Left renal cortex interstitium (tissue), 4 donors: ENCODE measurements around the gene PGM2L1. TPM values are rescaled to one million over a fixed set of nuclear protein-coding genes. Genes with fewer than 3 reads are reported as not detected.
"Not testable (repeated sequence)": the region's sequence is repeated elsewhere in the genome, so short reads cannot be mapped to it uniquely, and the experiment has no call there.

Experiments
- DNase-seq, 4 donors: peaks; one replicate each; pipeline ENCODE4 v3.0.0-alpha.2; 2013; ENCODE audit warnings: low read depth in 4 of 4, low spot score in 2 of 4, missing footprints in 1 of 4
- polyA plus RNA-seq, 4 donors: library from polyadenylated mRNA; unstranded; fragments of 120-200 nt; gene quantifications; one replicate each; pipeline ENCODE4 v1.2.1, GENCODE V29; 2013; ENCODE audit not compliant: insufficient read length in 4 of 4

PGM2L1 gene
- 1 to 10 TPM; 2.8 to 5.1 (median 3.5) TPM for polyA plus RNA-seq

GRCh38 chr11:74398244-74399159 is at the start of gene PGM2L1:
TSS of gene PGM2L1 (minus strand) at chr11:74398433. CDS start at chr11:74398161, 272 bp downstream.
- DNase-seq = peak; percentile 82 to 97 (median 93)

- DNase-seq = no peak
Observed at GRCh38 chr11:74447720-74448119, 49.5 kb upstream of the PGM2L1 start.

- DNase-seq = no peak
Observed at GRCh38 chr11:74446532-74446938, 48.3 kb upstream of the PGM2L1 start.

GRCh38 chr11:74444173-74444826 is 46.1 kb upstream of the PGM2L1 start:
- no peak for DNase-seq

GRCh38 chr11:74443071-74443864 is 45.0 kb upstream of the PGM2L1 start:
- no peak for DNase-seq

- DNase-seq = no peak
Observed at GRCh38 chr11:74442636-74443035, 44.4 kb upstream of the PGM2L1 start.

GRCh38 chr11:74438681-74439080 is 40.4 kb upstream of the PGM2L1 start:
- DNase-seq = no peak

GRCh38 chr11:74437441-74438042 is 39.3 kb upstream of the PGM2L1 start:
- DNase-seq = no peak

- DNase-seq = no peak
Observed at GRCh38 chr11:74434528-74434927, 36.3 kb upstream of the PGM2L1 start.

- DNase-seq = no peak
Observed at GRCh38 chr11:74429205-74429604, 31.0 kb upstream of the PGM2L1 start.

GRCh38 chr11:74427384-74427886 is 29.2 kb upstream of the PGM2L1 start:
- DNase-seq = no peak

- DNase-seq = no peak
Observed at GRCh38 chr11:74425100-74425499, 26.9 kb upstream of the PGM2L1 start.

GRCh38 chr11:74418509-74418895 is 20.3 kb upstream of the PGM2L1 start:
- DNase-seq = no peak

GRCh38 chr11:74417860-74418508 is 19.8 kb upstream of the PGM2L1 start:
- DNase-seq = no peak

- DNase-seq = no peak
Observed at GRCh38 chr11:74417379-74417804, 19.2 kb upstream of the PGM2L1 start.

- not testable (repeated sequence) for DNase-seq
Observed at GRCh38 chr11:74416974-74417373, 18.7 kb upstream of the PGM2L1 start.

GRCh38 chr11:74412733-74413359 is 14.6 kb upstream of the PGM2L1 start:
- DNase-seq = no peak

- no peak for DNase-seq
Observed at GRCh38 chr11:74412321-74412720, 14.1 kb upstream of the PGM2L1 start.

- no peak for DNase-seq
Observed at GRCh38 chr11:74409633-74410032, 11.4 kb upstream of the PGM2L1 start.
